ENCODE data around the gene CHN1. TPM values are rescaled to one million over a fixed set of nuclear protein-coding genes. Genes with fewer than 3 reads are reported as not detected.

Gene CHN1
- total RNA-seq, 6 donors from 2014 or later = 7.2 to 27.1 (median 11.0) TPM

DNA sequence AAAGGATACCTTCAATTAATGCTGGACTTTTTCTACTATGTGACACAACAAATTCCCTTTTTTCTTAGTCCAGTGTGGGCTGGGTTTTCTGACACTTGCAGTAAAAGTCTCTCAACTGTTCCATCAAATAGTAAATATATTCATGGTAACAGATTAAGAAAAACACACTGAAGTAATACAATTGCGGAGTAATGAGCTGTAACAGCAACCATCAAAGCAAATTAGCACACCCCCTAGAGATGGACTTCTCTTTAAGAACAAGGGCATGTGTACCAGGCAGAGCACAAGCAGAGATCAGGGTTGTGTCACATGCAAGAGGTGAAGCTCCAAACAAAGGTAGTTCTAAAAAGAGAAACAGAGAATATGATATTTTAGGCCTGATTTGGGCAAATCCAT lies 168.2 kb downstream of the CHN1 start:
- TF ChIP-seq, protein P1, sequence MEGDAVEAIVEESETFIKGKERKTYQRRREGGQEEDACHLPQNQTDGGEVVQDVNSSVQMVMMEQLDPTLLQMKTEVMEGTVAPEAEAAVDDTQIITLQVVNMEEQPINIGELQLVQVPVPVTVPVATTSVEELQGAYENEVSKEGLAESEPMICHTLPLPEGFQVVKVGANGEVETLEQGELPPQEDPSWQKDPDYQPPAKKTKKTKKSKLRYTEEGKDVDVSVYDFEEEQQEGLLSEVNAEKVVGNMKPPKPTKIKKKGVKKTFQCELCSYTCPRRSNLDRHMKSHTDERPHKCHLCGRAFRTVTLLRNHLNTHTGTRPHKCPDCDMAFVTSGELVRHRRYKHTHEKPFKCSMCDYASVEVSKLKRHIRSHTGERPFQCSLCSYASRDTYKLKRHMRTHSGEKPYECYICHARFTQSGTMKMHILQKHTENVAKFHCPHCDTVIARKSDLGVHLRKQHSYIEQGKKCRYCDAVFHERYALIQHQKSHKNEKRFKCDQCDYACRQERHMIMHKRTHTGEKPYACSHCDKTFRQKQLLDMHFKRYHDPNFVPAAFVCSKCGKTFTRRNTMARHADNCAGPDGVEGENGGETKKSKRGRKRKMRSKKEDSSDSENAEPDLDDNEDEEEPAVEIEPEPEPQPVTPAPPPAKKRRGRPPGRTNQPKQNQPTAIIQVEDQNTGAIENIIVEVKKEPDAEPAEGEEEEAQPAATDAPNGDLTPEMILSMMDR (IDR thresholded peaks at IDR 0.05) = no peak
- TF ChIP-seq EP300 (IDR thresholded peaks at IDR 0.05) = no peak
- TF ChIP-seq POLR2AphosphoS5 (IDR thresholded peaks at IDR 0.05) = no peak
- TF ChIP-seq POLR2A (IDR thresholded peaks at IDR 0.05) = no peak
- DNase-seq = no peak
- no peaks in the 10 kb centered on the region for H3K4me1 ChIP-seq
- WGBS, 2 donors = 97 to 100% methylated on average over 1 of the region's 1 CpG
- H3K36me3 ChIP-seq = no peaks in the 10 kb centered on the region
- no peaks in the 10 kb centered on the region for H3K27me3 ChIP-seq
- H3K27ac ChIP-seq = no peak overlapping the region
- no peaks in the 10 kb centered on the region for H3K9me3 ChIP-seq
- no peak overlapping the region for H3K4me3 ChIP-seq
- no peak for ATAC-seq (ENCODE audit: low FRiP score in 2 of 2)

DNA sequence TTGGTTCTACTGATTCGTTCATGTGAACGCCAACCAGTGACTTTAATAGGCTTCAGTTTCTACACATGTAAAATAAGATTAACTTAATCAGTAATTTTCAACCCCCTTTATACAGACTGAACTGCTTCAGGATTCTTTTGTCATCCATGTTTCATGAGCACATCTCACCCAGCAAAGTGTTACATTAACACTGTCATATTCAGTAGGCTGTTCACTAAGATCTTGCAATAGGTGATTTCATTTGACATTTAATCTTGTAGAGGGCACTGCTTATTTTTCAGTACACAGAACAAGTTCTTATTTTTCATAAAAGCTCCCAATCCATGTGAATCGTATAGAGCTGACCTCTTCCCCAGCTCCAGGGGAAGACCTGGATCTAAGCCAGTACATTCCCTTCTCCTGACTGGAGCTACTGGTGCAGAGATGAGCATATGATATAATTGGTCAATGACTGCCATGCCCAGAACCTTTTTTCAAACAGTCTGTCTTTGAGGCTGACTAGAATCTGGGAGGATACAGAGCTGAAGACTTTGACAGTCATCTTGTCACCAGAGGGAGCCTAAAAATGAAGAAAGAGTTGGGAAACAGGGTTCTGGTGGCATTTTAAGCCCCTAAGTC lies 168.7 kb downstream of the CHN1 start:
- H3K9me3 ChIP-seq = no peaks in the 10 kb centered on the region
- 79 to 93% methylated on average over 3 of the region's 3 CpGs for WGBS, 2 donors
- no peaks in the 10 kb centered on the region for H3K4me1 ChIP-seq
- no peaks in the 10 kb centered on the region for H3K36me3 ChIP-seq
- no peaks in the 10 kb centered on the region for H3K27me3 ChIP-seq
- no peak for TF ChIP-seq POLR2AphosphoS5 (IDR thresholded peaks at IDR 0.05)
- TF ChIP-seq, protein P1 (IDR thresholded peaks at IDR 0.05) = no peak
- no peak for TF ChIP-seq POLR2A (IDR thresholded peaks at IDR 0.05)
- no peak for TF ChIP-seq EP300 (IDR thresholded peaks at IDR 0.05)
- H3K4me3 ChIP-seq = no peak overlapping the region
- ATAC-seq (ENCODE audit: low FRiP score in 2 of 2) (peak in 1 of 2 donors; percentile 38), DNase-seq (no peak)
- H3K27ac ChIP-seq = no peak overlapping the region

DNA sequence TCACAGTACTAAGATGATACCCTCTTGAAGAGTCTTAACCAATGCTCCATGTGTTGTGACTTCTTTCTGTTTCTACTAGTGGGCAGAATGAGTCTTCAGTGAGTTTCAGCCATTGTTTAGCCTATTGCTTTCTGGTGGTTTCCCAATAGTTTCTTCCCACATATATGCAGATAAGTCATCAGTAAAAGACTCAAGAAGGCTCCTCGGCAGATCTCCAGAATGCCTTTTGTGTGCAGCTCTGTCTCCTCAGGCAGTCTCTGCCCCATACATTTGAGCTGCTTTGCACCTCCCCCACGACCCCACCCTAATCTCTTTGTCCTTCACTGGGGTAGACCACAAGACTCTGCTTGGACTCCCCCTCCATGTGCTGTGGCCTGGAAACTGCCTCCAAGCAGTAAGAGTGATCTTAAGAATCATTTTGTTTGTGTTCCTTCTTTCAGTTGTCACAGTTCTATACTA lies 169.4 kb downstream of the CHN1 start:
- TF ChIP-seq POLR2AphosphoS5 (IDR thresholded peaks at IDR 0.05) (no peak), POLR2A (IDR thresholded peaks at IDR 0.05) (no peak), EP300 (IDR thresholded peaks at IDR 0.05) (no peak)
- TF ChIP-seq, protein P1 (IDR thresholded peaks at IDR 0.05) = no peak
- Histone ChIP-seq H3K4me3 (no peak overlapping the region), H3K27me3 (no peaks in the 10 kb centered on the region), H3K36me3 (no peaks in the 10 kb centered on the region), H3K27ac (peak overlapping the region in 1 of 4 donors; percentile 11), H3K4me1 (no peaks in the 10 kb centered on the region), H3K9me3 (no peaks in the 10 kb centered on the region)
- whole genome bisulfite sequencing, 2 donors = 54 to 67% methylated on average over 2 of the region's 2 CpGs
- ATAC-seq (ENCODE audit: low FRiP score in 2 of 2) (no peak), DNase-seq (no peak)

DNA sequence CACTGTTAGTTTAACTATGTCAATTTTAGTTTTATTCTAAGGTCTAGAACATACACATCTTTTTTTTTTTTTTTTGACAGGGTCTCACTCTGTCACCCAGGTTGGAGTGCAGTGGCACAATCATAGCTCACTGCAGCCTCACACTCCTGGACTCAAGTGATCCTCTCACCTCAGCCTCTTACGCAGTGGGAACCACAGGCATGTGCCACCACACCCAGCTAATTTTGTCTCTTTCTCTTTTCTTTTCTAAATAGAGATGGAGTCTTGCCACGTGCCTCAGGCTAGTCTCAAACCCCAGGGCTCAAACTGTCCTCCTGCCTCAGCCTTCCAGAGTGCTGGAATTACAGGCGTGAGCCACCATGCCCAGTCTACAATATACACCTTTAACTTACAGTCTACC lies 171.4 kb downstream of the CHN1 start:
- H3K9me3 ChIP-seq = no peaks in the 10 kb centered on the region
- TF ChIP-seq POLR2A (IDR thresholded peaks at IDR 0.05) (no peak), EP300 (IDR thresholded peaks at IDR 0.05) (no peak), POLR2AphosphoS5 (IDR thresholded peaks at IDR 0.05) (no peak)
- TF ChIP-seq, protein P1 (IDR thresholded peaks at IDR 0.05) = no peak
- no peaks in the 10 kb centered on the region for H3K27me3 ChIP-seq
- ATAC-seq (ENCODE audit: low FRiP score in 2 of 2) (no peak), DNase-seq (no peak)
- H3K36me3 ChIP-seq = no peaks in the 10 kb centered on the region
- 70 to 86% methylated on average over 3 of the region's 3 CpGs for WGBS, 2 donors
- peaks cover 0 to 3% (median 1%) of the 10 kb centered on the region in 4 donors for H3K4me1 ChIP-seq
- H3K27ac ChIP-seq = no peak overlapping the region
- no peak overlapping the region for H3K4me3 ChIP-seq

DNA sequence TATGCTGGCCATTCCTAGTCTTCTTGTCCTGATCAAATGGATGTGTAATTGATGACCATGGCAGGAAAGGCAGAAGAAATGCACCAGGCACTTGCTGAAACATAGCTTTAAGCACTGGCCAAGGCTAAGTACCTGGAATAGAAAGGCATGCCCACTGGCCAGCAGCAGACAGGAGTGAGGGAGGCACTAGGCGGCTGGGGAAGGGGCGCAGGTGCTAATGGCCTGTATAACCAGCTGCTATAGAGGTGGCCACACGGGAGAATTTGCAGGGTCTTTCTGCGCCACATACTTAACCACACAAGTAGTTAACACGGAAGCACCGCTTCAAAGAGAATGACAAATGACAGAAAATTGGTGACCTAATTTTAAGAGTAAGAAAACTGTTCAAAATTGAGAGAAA lies 174.6 kb downstream of the CHN1 start:
- Histone ChIP-seq H3K9me3 (no peaks in the 10 kb centered on the region), H3K4me1 (peaks cover 0 to 16% (median 8%) of the 10 kb centered on the region in 4 donors), H3K27ac (no peak overlapping the region), H3K4me3 (no peak overlapping the region), H3K36me3 (no peaks in the 10 kb centered on the region), H3K27me3 (no peaks in the 10 kb centered on the region)
- 87% methylated on average over 6 of the region's 6 CpGs for WGBS, 2 donors
- no peak for TF ChIP-seq POLR2A (IDR thresholded peaks at IDR 0.05)
- TF ChIP-seq, protein P1 (IDR thresholded peaks at IDR 0.05) = no peak
- TF ChIP-seq POLR2AphosphoS5 (IDR thresholded peaks at IDR 0.05) = no peak
- TF ChIP-seq EP300 (IDR thresholded peaks at IDR 0.05) = no peak
- no peak for DNase-seq
- no peak for ATAC-seq (ENCODE audit: low FRiP score in 2 of 2)

All from upper lobe of left lung (tissue), 6 donors.